HepG2 (cell line): Measurements from ENCODE around the gene ESR1.

Source experiments
- ARNT ChIP-seq: fragments of 450-650 bp; IDR thresholded peaks from 2 replicates; pipeline ENCODE4 v1.6.1; 2017
- ATF1 ChIP-seq: IDR thresholded peaks from 2 replicates; pipeline ENCODE4 v1.6.1; 2016; ENCODE audit warnings: mild to moderate bottlenecking, control low read depth
- EP300 ChIP-seq, 3 experiments: sonication (generic) in 1 of 3; formaldehyde crosslinking in 1 of 3; IDR thresholded peaks; 2 replicates each; pipeline versions ENCODE4 v1.5.1 to v1.6.1; 2011 to 2020; ENCODE audit warnings: low read depth in 2 of 3, low read length in 2 of 3, borderline replicate concordance in 1 of 3, improper control_type of control experiment in 1 of 3, mild to moderate bottlenecking in 1 of 3, missing genetic modification reagents in 1 of 3, moderate library complexity in 1 of 3
- GABPA ChIP-seq, 2 experiments: IDR thresholded peaks; 2 replicates each; pipeline ENCODE4 v1.6.1; 2011 to 2016; ENCODE audit warnings: low read depth in 2 of 2, low read length in 1 of 2, missing biosample characterization in 1 of 2, missing genetic modification characterization in 1 of 2
- HHEX ChIP-seq: IDR thresholded peaks from 2 replicates; pipeline ENCODE4 v1.6.1; 2016; ENCODE audit warnings: control low read depth
- ZNF570 ChIP-seq: sonication (generic); formaldehyde crosslinking; IDR thresholded peaks from 2 replicates; pipeline ENCODE4 v1.4.0; 2020; ENCODE audit warnings: mild to moderate bottlenecking, missing genetic modification reagents, borderline replicate concordance
- TF ChIP-seq, protein P1 (sequence below): sonication (generic); formaldehyde crosslinking; IDR thresholded peaks from 2 replicates; pipeline ENCODE4 v1.5.0; 2020; ENCODE audit warnings: mild to moderate bottlenecking, missing genetic modification reagents, moderate library complexity
- TF ChIP-seq, protein P2 (sequence below): sonication (generic); formaldehyde crosslinking; IDR thresholded peaks from 2 replicates; pipeline ENCODE4 v1.4.0; 2020; ENCODE audit warnings: low read depth, mild to moderate bottlenecking, missing genetic modification reagents

DNA sequence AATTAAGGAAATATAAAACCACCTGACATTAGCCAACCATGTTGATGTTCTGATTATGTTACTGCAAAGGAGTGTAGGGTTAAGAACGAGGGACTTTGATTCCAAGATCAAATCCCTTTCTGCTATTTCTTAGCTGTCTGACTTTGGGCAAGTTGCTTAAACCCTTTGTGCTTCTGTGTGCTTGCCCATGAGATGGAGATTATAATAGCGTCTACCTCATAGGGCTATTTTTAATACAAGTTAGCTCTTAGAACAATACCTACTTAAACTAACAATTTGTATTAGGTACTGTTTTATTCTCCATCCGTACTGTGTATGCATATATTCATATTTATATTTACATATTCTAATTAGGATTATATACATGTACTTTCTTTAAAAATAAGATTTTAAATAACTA lies 263.8 kb downstream of the ESR1 start:
- TF ChIP-seq GABPA (IDR thresholded peaks at IDR 0.05; ENCODE audit: low read depth, low read length) (no peak), GABPA (CRISPR knock-in tag; IDR thresholded peaks at IDR 0.05; ENCODE audit: low read depth) (no peak), HHEX (CRISPR knock-in tag) (no peak), ATF1 (CRISPR knock-in tag) (no peak), ZNF570 (CRISPR knock-in tag) (no peak), ARNT (no peak), EP300 (IDR thresholded peaks at IDR 0.05; ENCODE audit: low read depth in 2 of 2, low read length in 2 of 2) (no peak), EP300 (CRISPR knock-in tag; IDR thresholded peaks at IDR 0.05; ENCODE audit: borderline replicate concordance) (no peak)
- TF ChIP-seq, protein P1, sequence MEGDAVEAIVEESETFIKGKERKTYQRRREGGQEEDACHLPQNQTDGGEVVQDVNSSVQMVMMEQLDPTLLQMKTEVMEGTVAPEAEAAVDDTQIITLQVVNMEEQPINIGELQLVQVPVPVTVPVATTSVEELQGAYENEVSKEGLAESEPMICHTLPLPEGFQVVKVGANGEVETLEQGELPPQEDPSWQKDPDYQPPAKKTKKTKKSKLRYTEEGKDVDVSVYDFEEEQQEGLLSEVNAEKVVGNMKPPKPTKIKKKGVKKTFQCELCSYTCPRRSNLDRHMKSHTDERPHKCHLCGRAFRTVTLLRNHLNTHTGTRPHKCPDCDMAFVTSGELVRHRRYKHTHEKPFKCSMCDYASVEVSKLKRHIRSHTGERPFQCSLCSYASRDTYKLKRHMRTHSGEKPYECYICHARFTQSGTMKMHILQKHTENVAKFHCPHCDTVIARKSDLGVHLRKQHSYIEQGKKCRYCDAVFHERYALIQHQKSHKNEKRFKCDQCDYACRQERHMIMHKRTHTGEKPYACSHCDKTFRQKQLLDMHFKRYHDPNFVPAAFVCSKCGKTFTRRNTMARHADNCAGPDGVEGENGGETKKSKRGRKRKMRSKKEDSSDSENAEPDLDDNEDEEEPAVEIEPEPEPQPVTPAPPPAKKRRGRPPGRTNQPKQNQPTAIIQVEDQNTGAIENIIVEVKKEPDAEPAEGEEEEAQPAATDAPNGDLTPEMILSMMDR (CRISPR knock-in tag), result no peak
- TF ChIP-seq, protein P2, sequence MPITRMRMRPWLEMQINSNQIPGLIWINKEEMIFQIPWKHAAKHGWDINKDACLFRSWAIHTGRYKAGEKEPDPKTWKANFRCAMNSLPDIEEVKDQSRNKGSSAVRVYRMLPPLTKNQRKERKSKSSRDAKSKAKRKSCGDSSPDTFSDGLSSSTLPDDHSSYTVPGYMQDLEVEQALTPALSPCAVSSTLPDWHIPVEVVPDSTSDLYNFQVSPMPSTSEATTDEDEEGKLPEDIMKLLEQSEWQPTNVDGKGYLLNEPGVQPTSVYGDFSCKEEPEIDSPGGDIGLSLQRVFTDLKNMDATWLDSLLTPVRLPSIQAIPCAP (CRISPR knock-in tag), result no peak
